ENCODE measurements around the gene CHST2.

CHST2 gene

DNA sequence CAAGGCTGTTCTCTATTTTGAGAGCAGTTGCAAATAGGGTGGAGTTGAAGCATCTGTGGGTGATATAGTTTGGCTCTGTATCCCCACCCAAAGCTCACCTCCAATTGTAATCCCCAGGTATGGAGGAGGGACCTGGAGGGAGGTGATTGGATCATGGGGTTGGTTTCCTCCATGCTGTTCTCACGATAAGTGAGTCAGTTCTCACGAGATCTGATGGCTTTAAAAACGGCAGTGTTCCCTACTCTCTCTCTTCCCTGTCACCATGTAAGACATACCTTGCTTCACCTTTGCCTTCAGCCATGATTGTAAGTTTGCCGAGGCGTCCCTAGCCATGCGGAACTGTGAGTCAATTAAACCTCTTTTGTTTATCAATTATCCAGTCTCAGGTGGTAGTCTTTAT, 21.0 kb downstream of the CHST2 start:
- no peaks in the 10 kb centered on the region for H3K36me3 ChIP-seq (ENCODE audit: insufficient read depth, low read length)
- no peaks in the 10 kb centered on the region for H4K20me1 ChIP-seq (ENCODE audit: insufficient read depth, low read length)
- peaks cover 8% of the 10 kb centered on the region; the same call in 1 of the 2 replicates for H3K4me1 ChIP-seq (ENCODE audit: insufficient read depth, low read length)
- H3K4me2 ChIP-seq (ENCODE audit: insufficient read depth, low read length): no peak overlapping the region
- no peaks in the 10 kb centered on the region for H3K79me2 ChIP-seq (ENCODE audit: insufficient read depth, low read length)
- no peak overlapping the region for H2AFZ ChIP-seq (ENCODE audit: low read depth, low read length)
- no peak overlapping the region for H3K9ac ChIP-seq (ENCODE audit: low read depth, low read length)
- no peaks in the 10 kb centered on the region for H3K9me3 ChIP-seq (ENCODE audit: insufficient read depth, low read length, severe bottlenecking)
- no peak for DNase-seq
- 0 out of 2 replicates have a peak overlapping the region, but pooled peaks have one; percentile 9 for H3K27ac ChIP-seq (ENCODE audit: low read length)
- no peak overlapping the region for H3K4me3 ChIP-seq (ENCODE audit: low read depth in 1 of 2, low read length in 2 of 2)
- H3K27me3 ChIP-seq (ENCODE audit: insufficient read depth, low read length, poor library complexity): no peaks in the 10 kb centered on the region
- TF ChIP-seq EZH2 (IDR thresholded peaks at IDR 0.05; ENCODE audit: borderline replicate concordance, low read depth, low read length, severe bottlenecking) (no peak), CTCF (IDR thresholded peaks at IDR 0.05; ENCODE audit: borderline replicate concordance, extremely low read depth, low read length, poor library complexity, severe bottlenecking) (no peak)
- ATAC-seq (ENCODE audit: insufficient read depth, low read depth): no peak

DNA sequence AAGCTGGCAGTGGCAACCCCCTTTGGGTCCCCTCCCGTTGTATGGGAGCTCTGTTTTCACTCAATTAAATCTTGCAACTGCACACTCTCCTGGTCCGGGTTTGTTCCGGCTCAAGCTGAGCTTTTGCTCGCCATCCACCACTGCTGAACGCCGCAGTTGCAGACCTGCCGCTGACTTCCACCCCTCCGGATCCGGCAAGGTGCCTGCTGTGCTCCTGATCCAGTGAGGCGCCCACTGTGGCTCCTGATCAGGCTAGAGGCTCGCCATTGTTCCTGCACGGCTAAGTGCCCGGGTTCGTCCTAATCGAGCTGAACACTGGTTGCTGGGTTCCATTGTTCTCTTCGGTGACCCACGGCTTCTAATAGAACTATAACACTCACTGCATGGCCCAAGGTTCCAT, 22.8 kb downstream of the CHST2 start:
- Histone ChIP-seq H3K4me1 (ENCODE audit: insufficient read depth, low read length) (peaks cover 8% of the 10 kb centered on the region; the same call in 1 of the 2 replicates), H3K36me3 (ENCODE audit: insufficient read depth, low read length) (no peaks in the 10 kb centered on the region), H3K4me3 (ENCODE audit: low read depth in 1 of 2, low read length in 2 of 2) (no peak overlapping the region), H2AFZ (ENCODE audit: low read depth, low read length) (no peak overlapping the region), H3K27me3 (ENCODE audit: insufficient read depth, low read length, poor library complexity) (no peaks in the 10 kb centered on the region), H3K27ac (ENCODE audit: low read length) (no peak overlapping the region), H4K20me1 (ENCODE audit: insufficient read depth, low read length) (no peaks in the 10 kb centered on the region), H3K4me2 (ENCODE audit: insufficient read depth, low read length) (no peak overlapping the region), H3K79me2 (ENCODE audit: insufficient read depth, low read length) (no peaks in the 10 kb centered on the region), H3K9ac (ENCODE audit: low read depth, low read length) (no peak overlapping the region), H3K9me3 (ENCODE audit: insufficient read depth, low read length, severe bottlenecking) (no peaks in the 10 kb centered on the region)
- DNase-seq (no peak), ATAC-seq (ENCODE audit: insufficient read depth, low read depth) (no peak)
- no peak for TF ChIP-seq CTCF (IDR thresholded peaks at IDR 0.05; ENCODE audit: borderline replicate concordance, extremely low read depth, low read length, poor library complexity, severe bottlenecking)
- TF ChIP-seq EZH2 (IDR thresholded peaks at IDR 0.05; ENCODE audit: borderline replicate concordance, low read depth, low read length, severe bottlenecking): no peak

DNA sequence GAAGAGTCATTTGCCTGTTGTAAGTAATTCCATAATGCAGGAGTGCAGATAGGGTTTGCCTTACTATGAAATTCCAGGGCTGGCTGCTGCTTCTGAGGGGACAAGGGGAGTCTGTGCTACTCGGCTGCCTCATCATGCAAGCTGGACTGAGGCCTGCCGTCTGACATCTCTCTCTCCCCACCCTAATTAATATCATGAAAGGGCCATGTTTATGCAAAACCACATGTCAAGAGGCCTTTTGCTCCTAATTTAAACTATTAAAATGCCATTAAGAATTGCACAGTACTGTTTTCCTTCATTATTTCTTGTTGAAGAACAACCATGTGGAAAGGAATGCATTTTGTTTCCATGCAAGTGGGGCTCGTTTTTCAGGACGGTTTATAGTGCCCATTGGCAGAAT, 26.3 kb downstream of the CHST2 start:
- Histone ChIP-seq H2AFZ (ENCODE audit: low read depth, low read length) (no peak overlapping the region), H3K27me3 (ENCODE audit: insufficient read depth, low read length, poor library complexity) (no peaks in the 10 kb centered on the region), H3K27ac (ENCODE audit: low read length) (no peak overlapping the region), H3K79me2 (ENCODE audit: insufficient read depth, low read length) (no peaks in the 10 kb centered on the region), H3K36me3 (ENCODE audit: insufficient read depth, low read length) (no peaks in the 10 kb centered on the region), H3K9ac (ENCODE audit: low read depth, low read length) (no peak overlapping the region), H3K9me3 (ENCODE audit: insufficient read depth, low read length, severe bottlenecking) (no peaks in the 10 kb centered on the region), H4K20me1 (ENCODE audit: insufficient read depth, low read length) (no peaks in the 10 kb centered on the region), H3K4me2 (ENCODE audit: insufficient read depth, low read length) (no peak overlapping the region), H3K4me1 (ENCODE audit: insufficient read depth, low read length) (no peaks in the 10 kb centered on the region), H3K4me3 (ENCODE audit: low read depth in 1 of 2, low read length in 2 of 2) (no peak overlapping the region)
- ATAC-seq (ENCODE audit: insufficient read depth, low read depth): no peak
- no peak for DNase-seq
- TF ChIP-seq CTCF (IDR thresholded peaks at IDR 0.05; ENCODE audit: borderline replicate concordance, extremely low read depth, low read length, poor library complexity, severe bottlenecking): no peak
- TF ChIP-seq EZH2 (IDR thresholded peaks at IDR 0.05; ENCODE audit: borderline replicate concordance, low read depth, low read length, severe bottlenecking): no peak

All from DND-41 (cell line).